OCI-LY7 (cell line): ENCODE data around the gene LAMTOR4. TPM values are rescaled to one million over a fixed set of nuclear protein-coding genes. Genes with fewer than 3 reads are reported as not detected.
"Not testable (repeated sequence)": the region's sequence is repeated elsewhere in the genome, so short reads cannot be mapped to it uniquely, and the experiment has no call there.

Source experiments
- BruUV-seq: library from RNA; stranded (reverse); fragments of 400-500 nt; replicated peaks from 2 replicates; lab custom pipeline; 2021; lab: Mats Ljungman, UMichigan
- CTCF ChIA-PET: fragments of 300-600 bp; sonication (Branson Sonifier 250); formaldehyde crosslinking; loops from one replicate; lab custom pipeline; 2022; ENCODE audit warnings: antibody characterized with exemption; ENCODE audit not compliant: unreplicated experiment; lab: Charles Lee
- POLR2A ChIA-PET: fragments of 300-600 bp; sonication (Branson Sonifier 250); formaldehyde crosslinking; loops from one replicate; lab custom pipeline; 2022; ENCODE audit warnings: antibody characterized with exemption; lab: Charles Lee
- DNase-seq: peaks from one replicate; pipeline ENCODE4 v3.0.0-alpha.2; 2015; ENCODE audit warnings: low spot score
- H2AFZ ChIP-seq: fragments of 200-600 bp; sonication (generic), shearing (Covaris generic); 2 replicates; pipeline ENCODE4 v1.6.1; 2014; ENCODE audit warnings: mild to moderate bottlenecking, antibody characterized with exemption, low read length, moderate library complexity
- H3K27ac ChIP-seq: fragments of 200-600 bp; sonication (generic); 2 replicates; pipeline ENCODE4 v1.5.1; 2014; ENCODE audit warnings: mixed run types, low read depth, mild to moderate bottlenecking, moderate library complexity, low read length, inconsistent platforms; ENCODE audit not compliant: poor library complexity, severe bottlenecking
- H3K36me3 ChIP-seq: fragments of 200-600 bp; sonication (generic); 2 replicates; pipeline ENCODE4 v1.6.1; 2014; ENCODE audit warnings: mild to moderate bottlenecking, antibody characterized with exemption, low read length, moderate library complexity, mixed read lengths; ENCODE audit not compliant: insufficient read depth
- H3K4me1 ChIP-seq: fragments of 200-600 bp; sonication (generic); 2 replicates; pipeline ENCODE4 v1.5.1; 2014; ENCODE audit warnings: mild to moderate bottlenecking, low read length; ENCODE audit not compliant: insufficient read depth, poor library complexity, severe bottlenecking
- H3K4me2 ChIP-seq: fragments of 200-600 bp; sonication (generic); 2 replicates; pipeline ENCODE4 v1.6.1; 2014; ENCODE audit warnings: mild to moderate bottlenecking, low read length
- H3K4me3 ChIP-seq: fragments of 200-600 bp; sonication (generic); 2 replicates; pipeline ENCODE4 v1.5.1; 2014; ENCODE audit warnings: mild to moderate bottlenecking, low read depth, low read length; ENCODE audit not compliant: poor library complexity, severe bottlenecking
- H3K79me2 ChIP-seq: fragments of 200-600 bp; sonication (generic); 2 replicates; pipeline ENCODE4 v1.6.1; 2016; ENCODE audit warnings: low read depth, mild to moderate bottlenecking, low read length, moderate library complexity, mixed read lengths; ENCODE audit not compliant: insufficient read depth
- H3K9me2 ChIP-seq: fragments of 200-600 bp; sonication (generic); 2 replicates; pipeline ENCODE4 v1.6.1; 2016; ENCODE audit warnings: mild to moderate bottlenecking, low read length, mixed read lengths; ENCODE audit not compliant: insufficient read depth
- H3K9me3 ChIP-seq: fragments of 200-600 bp; sonication (generic); 2 replicates; pipeline ENCODE4 v1.6.1; 2014; ENCODE audit warnings: mild to moderate bottlenecking, mixed run types, low read length, mixed read lengths
- H4K20me1 ChIP-seq: fragments of 200-600 bp; sonication (generic); 2 replicates; pipeline ENCODE4 v1.6.1; 2014; ENCODE audit warnings: mild to moderate bottlenecking, antibody characterized with exemption, low read length, moderate library complexity, mixed read lengths; ENCODE audit not compliant: insufficient read depth
- CTCF ChIP-seq: fragments of 200-600 bp; sonication (generic); conservative IDR thresholded peaks from 2 replicates; pipeline ENCODE4 v1.5.1; 2014; ENCODE audit warnings: mild to moderate bottlenecking, antibody characterized with exemption, low read length, moderate library complexity, mixed read lengths
- EZH2phosphoT487 ChIP-seq: fragments of 200-600 bp; sonication (generic); IDR thresholded peaks from 2 replicates; pipeline ENCODE4 v1.6.1; 2018; ENCODE audit warnings: low read depth, borderline replicate concordance, mild to moderate bottlenecking, mixed run types, antibody characterized with exemption, low read length, moderate library complexity, mixed read lengths
- intact Hi-C: fragments of 100-400 bp; cut with micrococcal nuclease; formaldehyde crosslinking; loops from one replicate; pipeline ENCODE4 v1.10.0; 2022; ENCODE audit not compliant: unreplicated experiment
- total RNA-seq, 2 experiments: library from RNA; depleted of rRNA in 1 of 2; stranded (reverse); fragments of >200 nt in 1 of 2; shearing (Covaris generic) in 1 of 2; gene quantifications; 2 replicates each; pipeline ENCODE4 v1.2.3, GENCODE V29; 2014 to 2022

The LAMTOR4 gene
- total RNA-seq, 2 experiments from 2014 or later: 237 to 243 TPM

DNA sequence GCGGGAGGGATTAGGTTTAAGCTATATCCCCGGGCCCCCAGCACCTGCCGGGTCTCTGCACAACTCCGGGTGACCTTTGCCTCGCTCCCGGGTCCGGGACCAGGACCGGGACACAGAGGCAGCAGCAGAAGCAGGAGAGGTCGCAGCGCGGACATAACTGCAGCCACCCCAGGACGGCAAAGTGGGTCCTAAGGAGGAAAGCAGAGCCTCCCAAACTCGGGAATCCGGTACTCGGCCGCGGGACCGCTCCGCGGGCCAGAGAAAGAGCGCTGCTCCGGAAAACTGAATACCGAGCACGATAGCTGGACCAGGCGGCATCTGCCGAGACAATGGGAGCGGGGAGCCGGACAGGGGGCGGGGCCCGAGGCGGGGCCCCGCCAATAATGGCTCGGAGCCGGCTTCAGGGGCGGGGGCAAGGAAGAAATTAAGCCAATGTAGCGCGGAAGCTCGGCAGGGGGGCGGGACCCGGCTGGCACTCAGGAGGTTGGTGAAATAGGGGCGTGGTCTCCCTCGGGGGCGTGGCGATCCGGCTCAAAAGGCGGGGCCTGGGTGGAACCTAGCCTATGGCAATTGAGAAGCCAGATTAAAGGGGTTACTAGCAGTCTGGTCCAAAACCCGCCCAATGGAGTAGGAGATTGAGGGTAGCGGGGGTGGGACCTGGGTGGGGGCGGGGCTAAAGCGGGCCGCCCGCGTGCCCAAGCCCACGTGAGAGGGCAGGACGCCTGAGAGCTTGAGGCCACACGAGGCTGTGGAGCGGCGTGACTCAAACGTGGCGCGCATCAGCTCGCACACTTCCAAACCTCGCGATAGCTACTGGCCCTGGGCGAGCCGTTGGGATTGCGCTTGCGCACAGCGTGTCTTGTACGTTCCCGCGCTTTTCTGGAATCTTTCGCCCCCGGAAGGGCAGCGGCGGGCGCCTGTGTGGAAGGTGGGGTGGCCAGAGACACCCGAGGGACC, 28.6 kb downstream of the LAMTOR4 start, which contains the start of the genes GPC2 and STAG3:
GPC2 (minus strand) TSS at position 337 of the 957 bp plus-strand sequence; CDS start at position 155, 182 bp downstream.
STAG3 (plus strand) TSS at position 874 of the 957 bp plus-strand sequence. CDS start 2,639 bp downstream, outside the sequence.
- Histone ChIP-seq H3K4me1 (peaks cover 76% of the 10 kb centered on the region), H3K79me2 (peaks cover 6% of the 10 kb centered on the region; the same call in 1 of the 2 replicates), H3K4me3 (peak within 1 kb of the TSS; percentile 95), H3K36me3 (peaks cover 9% of the 10 kb centered on the region; the same call in 1 of the 2 replicates), H3K27ac (peak within 1 kb of the TSS; percentile 39), H3K9me2 (no peaks in the 10 kb centered on the region), H4K20me1 (no peaks in the 10 kb centered on the region), H2AFZ (peak within 1 kb of the TSS; percentile 56), H3K9me3 (no peaks in the 10 kb centered on the region), H3K4me2 (peak within 1 kb of the TSS; percentile 99)
- ChIA-PET CTCF (interaction anchor here (0.6 kb wide), 1 partner anchor 1928 kb away, joined by 3 read pairs; no protein-coding TSS in a partner anchor), POLR2A (interaction anchor here (1.0 to 1.5 kb wide), 4 partner anchors 13 to 41 kb away, joined by 3 to 8 read pairs (median 6); partner anchors contain the start of gene LAMTOR4)
- DNase-seq: peak; percentile 98
- TF ChIP-seq EZH2phosphoT487 (no peak), CTCF (no peak)
- BruUV-seq: no TSS peak
- intact Hi-C loops: no loop called here

- H3K9me2 ChIP-seq, H3K79me2 ChIP-seq, BruUV-seq, H4K20me1 ChIP-seq, DNase-seq, H3K9me3 ChIP-seq, intact Hi-C loops, H3K36me3 ChIP-seq: not testable (repeated sequence)
- H2AFZ ChIP-seq: peak overlapping the region; percentile 24; the same call in 1 of the 2 replicates
- H3K4me1 ChIP-seq: peaks cover 78% of the 10 kb centered on the region
- ChIA-PET POLR2A (interaction anchor here (0.7 to 1.4 kb wide), 3 partner anchors 38 to 232 kb away, joined by 3 to 7 read pairs (median 6); no protein-coding TSS in a partner anchor), CTCF (interaction anchor here (0.6 to 1.0 kb wide), 2 partner anchors 10 to 35 kb away, joined by 3 to 8 read pairs; no protein-coding TSS in a partner anchor)
- H3K4me2 ChIP-seq: peak overlapping the region; percentile 53
- peak overlapping the region; percentile 27 for H3K4me3 ChIP-seq
- peak overlapping the region; percentile 79 for H3K27ac ChIP-seq
Observed at GRCh38 chr7:100180084-100180483, 31.4 kb downstream of the LAMTOR4 start.

GRCh38 chr7:100182616-100183015, 33.9 kb downstream of the LAMTOR4 start:
- H3K4me1 ChIP-seq: peaks cover 69% of the 10 kb centered on the region
- H3K36me3 ChIP-seq, H3K4me3 ChIP-seq, BruUV-seq, intact Hi-C loops, H3K9me3 ChIP-seq, CTCF ChIA-PET, DNase-seq, H3K79me2 ChIP-seq, H3K9me2 ChIP-seq, H4K20me1 ChIP-seq: not testable (repeated sequence)
- H3K4me2 ChIP-seq: peak overlapping the region; percentile 53; the same call in 1 of the 2 replicates
- POLR2A ChIA-PET: interaction anchor here (0.7 to 1.3 kb wide), 3 partner anchors 11 to 171 kb away, joined by 4 to 6 read pairs (median 4); partner anchors contain the start of gene LAMTOR4
- H2AFZ ChIP-seq: peak overlapping the region; percentile 27; the same call in 1 of the 2 replicates
- peak overlapping the region; percentile 79 for H3K27ac ChIP-seq

- intact Hi-C loops, H2AFZ ChIP-seq, CTCF ChIA-PET, H3K4me2 ChIP-seq, H3K9me2 ChIP-seq, DNase-seq, H3K27ac ChIP-seq, BruUV-seq, H3K9me3 ChIP-seq, H3K79me2 ChIP-seq, H3K36me3 ChIP-seq, H3K4me3 ChIP-seq, H4K20me1 ChIP-seq: not testable (repeated sequence)
- H3K4me1 ChIP-seq: peaks cover 64% of the 10 kb centered on the region
- POLR2A ChIA-PET: interaction anchor here (0.7 to 1.3 kb wide), 3 partner anchors 11 to 171 kb away, joined by 4 to 6 read pairs (median 4); partner anchors contain the start of gene LAMTOR4
Observed at GRCh38 chr7:100183090-100183489, 34.4 kb downstream of the LAMTOR4 start.
